OCI-LY7 (cell line): ENCODE measurements around the gene MEAK7. TPM values are rescaled to one million over a fixed set of nuclear protein-coding genes. Genes with fewer than 3 reads are reported as not detected.
A peak's percentile ranks its signal among the peaks of the same experiment; 100 is the strongest.

Experiments used
- BruUV-seq: library from RNA; stranded (reverse); fragments of 400-500 nt; replicated peaks from 2 replicates; lab custom pipeline; 2021; lab: Mats Ljungman, UMichigan
- CTCF ChIA-PET: fragments of 300-600 bp; sonication (Branson Sonifier 250); formaldehyde crosslinking; loops from one replicate; lab custom pipeline; 2022; ENCODE audit warnings: antibody characterized with exemption; ENCODE audit not compliant: unreplicated experiment; lab: Charles Lee
- POLR2A ChIA-PET: fragments of 300-600 bp; sonication (Branson Sonifier 250); formaldehyde crosslinking; loops from one replicate; lab custom pipeline; 2022; ENCODE audit warnings: antibody characterized with exemption; lab: Charles Lee
- DNase-seq: peaks from one replicate; pipeline ENCODE4 v3.0.0-alpha.2; 2015; ENCODE audit warnings: low spot score
- H2AFZ ChIP-seq: fragments of 200-600 bp; sonication (generic), shearing (Covaris generic); 2 replicates; pipeline ENCODE4 v1.6.1; 2014; ENCODE audit warnings: mild to moderate bottlenecking, antibody characterized with exemption, low read length, moderate library complexity
- H3K27ac ChIP-seq: fragments of 200-600 bp; sonication (generic); 2 replicates; pipeline ENCODE4 v1.5.1; 2014; ENCODE audit warnings: mixed run types, low read depth, mild to moderate bottlenecking, moderate library complexity, low read length, inconsistent platforms; ENCODE audit not compliant: poor library complexity, severe bottlenecking
- H3K36me3 ChIP-seq: fragments of 200-600 bp; sonication (generic); 2 replicates; pipeline ENCODE4 v1.6.1; 2014; ENCODE audit warnings: mild to moderate bottlenecking, antibody characterized with exemption, low read length, moderate library complexity, mixed read lengths; ENCODE audit not compliant: insufficient read depth
- H3K4me1 ChIP-seq: fragments of 200-600 bp; sonication (generic); 2 replicates; pipeline ENCODE4 v1.5.1; 2014; ENCODE audit warnings: mild to moderate bottlenecking, low read length; ENCODE audit not compliant: insufficient read depth, poor library complexity, severe bottlenecking
- H3K4me2 ChIP-seq: fragments of 200-600 bp; sonication (generic); 2 replicates; pipeline ENCODE4 v1.6.1; 2014; ENCODE audit warnings: mild to moderate bottlenecking, low read length
- H3K4me3 ChIP-seq: fragments of 200-600 bp; sonication (generic); 2 replicates; pipeline ENCODE4 v1.5.1; 2014; ENCODE audit warnings: mild to moderate bottlenecking, low read depth, low read length; ENCODE audit not compliant: poor library complexity, severe bottlenecking
- H3K79me2 ChIP-seq: fragments of 200-600 bp; sonication (generic); 2 replicates; pipeline ENCODE4 v1.6.1; 2016; ENCODE audit warnings: low read depth, mild to moderate bottlenecking, low read length, moderate library complexity, mixed read lengths; ENCODE audit not compliant: insufficient read depth
- H3K9me2 ChIP-seq: fragments of 200-600 bp; sonication (generic); 2 replicates; pipeline ENCODE4 v1.6.1; 2016; ENCODE audit warnings: mild to moderate bottlenecking, low read length, mixed read lengths; ENCODE audit not compliant: insufficient read depth
- H3K9me3 ChIP-seq: fragments of 200-600 bp; sonication (generic); 2 replicates; pipeline ENCODE4 v1.6.1; 2014; ENCODE audit warnings: mild to moderate bottlenecking, mixed run types, low read length, mixed read lengths
- H4K20me1 ChIP-seq: fragments of 200-600 bp; sonication (generic); 2 replicates; pipeline ENCODE4 v1.6.1; 2014; ENCODE audit warnings: mild to moderate bottlenecking, antibody characterized with exemption, low read length, moderate library complexity, mixed read lengths; ENCODE audit not compliant: insufficient read depth
- CTCF ChIP-seq: fragments of 200-600 bp; sonication (generic); conservative IDR thresholded peaks from 2 replicates; pipeline ENCODE4 v1.5.1; 2014; ENCODE audit warnings: mild to moderate bottlenecking, antibody characterized with exemption, low read length, moderate library complexity, mixed read lengths
- EZH2phosphoT487 ChIP-seq: fragments of 200-600 bp; sonication (generic); IDR thresholded peaks from 2 replicates; pipeline ENCODE4 v1.6.1; 2018; ENCODE audit warnings: low read depth, borderline replicate concordance, mild to moderate bottlenecking, mixed run types, antibody characterized with exemption, low read length, moderate library complexity, mixed read lengths
- intact Hi-C: fragments of 100-400 bp; cut with micrococcal nuclease; formaldehyde crosslinking; loops from one replicate; pipeline ENCODE4 v1.10.0; 2022; ENCODE audit not compliant: unreplicated experiment
- total RNA-seq, 2 experiments: library from RNA; depleted of rRNA in 1 of 2; stranded (reverse); fragments of >200 nt in 1 of 2; shearing (Covaris generic) in 1 of 2; gene quantifications; 2 replicates each; pipeline ENCODE4 v1.2.3, GENCODE V29; 2014 to 2022

The MEAK7 gene
- total RNA-seq, 2 experiments from 2014 or later = 12.0 to 20.5 TPM

- no peaks in the 10 kb centered on the region for H3K9me2 ChIP-seq
- no peaks in the 10 kb centered on the region for H3K9me3 ChIP-seq
- no peak for DNase-seq
- H4K20me1 ChIP-seq = no peaks in the 10 kb centered on the region
- ChIA-PET CTCF (no interaction called here), POLR2A (interaction anchor here (0.6 kb wide), 2 partner anchors 227 to 233 kb away, joined by 3 read pairs; no protein-coding TSS in a partner anchor)
- no peak overlapping the region for H3K27ac ChIP-seq
- no peaks in the 10 kb centered on the region for H3K4me1 ChIP-seq
- no peak overlapping the region for H3K4me2 ChIP-seq
- no peak for TF ChIP-seq CTCF
- TF ChIP-seq EZH2phosphoT487 = no peak
- H2AFZ ChIP-seq = no peak overlapping the region
- H3K36me3 ChIP-seq = no peaks in the 10 kb centered on the region
- H3K79me2 ChIP-seq = no peaks in the 10 kb centered on the region
- BruUV-seq = no TSS peak
- no peak overlapping the region for H3K4me3 ChIP-seq
- intact Hi-C loops = no loop called here
These were observed 24.6 kb downstream of the MEAK7 start for GRCh38 chr16:84479716-84480450.

- H3K4me1 ChIP-seq = no peaks in the 10 kb centered on the region
- H4K20me1 ChIP-seq = no peaks in the 10 kb centered on the region
- ChIA-PET CTCF (no interaction called here), POLR2A (no interaction called here)
- H3K9me2 ChIP-seq = no peaks in the 10 kb centered on the region
- H3K4me3 ChIP-seq = no peak overlapping the region
- no peak for DNase-seq
- H3K9me3 ChIP-seq = no peaks in the 10 kb centered on the region
- H2AFZ ChIP-seq = no peak overlapping the region
- BruUV-seq = TSS peak; percentile 36
- no peak overlapping the region for H3K4me2 ChIP-seq
- H3K79me2 ChIP-seq = no peaks in the 10 kb centered on the region
- TF ChIP-seq EZH2phosphoT487 (no peak), CTCF (no peak)
- intact Hi-C loops = no loop called here
- no peaks in the 10 kb centered on the region for H3K36me3 ChIP-seq
- no peak overlapping the region for H3K27ac ChIP-seq
These were observed 26.1 kb downstream of the MEAK7 start for GRCh38 chr16:84478172-84478947.

DNA sequence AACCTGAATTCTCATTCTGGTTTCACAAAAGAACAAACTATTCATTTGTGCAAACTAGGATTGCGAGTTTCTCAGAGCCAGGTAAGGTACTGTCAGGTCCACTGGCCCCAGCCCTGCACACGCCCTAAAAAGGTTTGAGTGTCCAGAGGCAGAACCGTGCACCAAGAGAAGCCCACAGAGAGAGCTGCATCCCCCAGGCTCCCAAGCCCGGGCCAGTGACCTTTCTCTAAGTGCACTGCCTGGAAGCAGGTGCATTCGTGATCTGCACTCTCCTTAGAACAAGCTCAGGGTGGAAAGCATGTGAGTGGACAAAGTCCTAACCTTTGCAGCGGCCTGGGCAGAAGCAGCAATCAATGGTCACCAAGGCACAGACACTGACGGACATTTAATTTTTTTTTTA lies 26.8 kb downstream of the MEAK7 start:
- no peak overlapping the region for H3K4me3 ChIP-seq
- no peak for DNase-seq
- H3K36me3 ChIP-seq = no peaks in the 10 kb centered on the region
- no peaks in the 10 kb centered on the region for H3K79me2 ChIP-seq
- H4K20me1 ChIP-seq = no peaks in the 10 kb centered on the region
- ChIA-PET CTCF (no interaction called here), POLR2A (no interaction called here)
- no peaks in the 10 kb centered on the region for H3K4me1 ChIP-seq
- H3K9me3 ChIP-seq = no peaks in the 10 kb centered on the region
- BruUV-seq = no TSS peak
- no peaks in the 10 kb centered on the region for H3K9me2 ChIP-seq
- H3K4me2 ChIP-seq = no peak overlapping the region
- no peak for TF ChIP-seq CTCF
- TF ChIP-seq EZH2phosphoT487 = no peak
- intact Hi-C loops = no loop called here
- H3K27ac ChIP-seq = no peak overlapping the region
- no peak overlapping the region for H2AFZ ChIP-seq
